Skin epidermis (tissue), 12 donors: Measurements from ENCODE around the gene PAXX.

Source experiments
- H3K27ac ChIP-seq, 21 experiments: fragments of 200-600 bp; sonication (generic) in 11 of 21; one replicate each; pipeline ENCODE4 v1.5.0; 2020; ENCODE audit warnings: mild to moderate bottlenecking in 3 of 21, inconsistent platforms in 2 of 21, moderate library complexity in 2 of 21
- H3K4me3 ChIP-seq, 7 experiments: fragments of 200-600 bp; sonication (generic) in 2 of 7; one replicate each; pipeline ENCODE4 v1.5.0; 2020; ENCODE audit warnings: inconsistent platforms in 2 of 7, mild to moderate bottlenecking in 2 of 7, moderate library complexity in 1 of 7

PAXX gene, protein sequence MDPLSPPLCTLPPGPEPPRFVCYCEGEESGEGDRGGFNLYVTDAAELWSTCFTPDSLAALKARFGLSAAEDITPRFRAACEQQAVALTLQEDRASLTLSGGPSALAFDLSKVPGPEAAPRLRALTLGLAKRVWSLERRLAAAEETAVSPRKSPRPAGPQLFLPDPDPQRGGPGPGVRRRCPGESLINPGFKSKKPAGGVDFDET

DNA sequence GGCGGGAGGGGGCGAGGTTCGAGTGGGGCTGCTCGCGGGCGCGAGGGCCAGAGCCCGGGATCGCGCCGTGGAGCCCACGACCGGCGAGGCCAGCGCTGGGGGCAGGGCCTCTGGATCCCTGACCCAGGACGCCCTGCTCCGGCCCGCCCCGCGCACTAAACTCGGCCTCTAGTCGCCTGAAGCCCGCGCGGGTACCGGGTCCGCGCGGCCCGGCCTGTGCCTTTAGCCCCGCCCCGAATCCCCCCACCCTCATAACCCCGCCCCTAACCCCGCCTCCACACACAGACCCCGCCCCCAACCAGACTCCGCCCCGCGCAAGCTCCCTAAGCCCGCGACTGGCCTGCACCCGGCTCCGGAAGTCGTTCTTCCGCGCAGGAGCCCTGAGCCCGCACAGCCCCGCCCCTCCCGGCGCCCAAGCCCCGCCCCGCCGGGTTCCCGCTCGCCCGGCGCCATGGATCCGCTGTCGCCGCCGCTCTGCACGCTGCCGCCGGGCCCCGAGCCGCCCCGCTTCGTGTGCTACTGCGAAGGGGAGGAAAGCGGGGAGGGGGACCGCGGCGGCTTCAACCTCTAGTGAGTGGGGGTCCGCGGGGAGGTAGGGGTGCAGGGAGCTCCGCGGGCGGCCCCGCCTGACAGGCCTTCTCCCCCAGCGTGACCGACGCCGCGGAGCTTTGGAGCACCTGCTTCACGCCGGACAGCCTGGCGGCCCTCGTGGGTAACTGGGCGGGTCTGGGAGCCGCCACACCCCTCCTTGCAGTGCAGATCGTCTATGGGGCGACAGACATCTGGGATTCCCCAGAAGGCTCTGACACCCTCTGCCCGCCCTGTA lies at the start of gene PAXX:
Gene PAXX, plus strand, starts transcription at position 430 of the 826 bp plus-strand sequence. Its CDS starts 22 bp downstream, at position 452.
- peak within 1 kb of the TSS; percentile 24 to 92 (median 82) for H3K27ac ChIP-seq

DNA sequence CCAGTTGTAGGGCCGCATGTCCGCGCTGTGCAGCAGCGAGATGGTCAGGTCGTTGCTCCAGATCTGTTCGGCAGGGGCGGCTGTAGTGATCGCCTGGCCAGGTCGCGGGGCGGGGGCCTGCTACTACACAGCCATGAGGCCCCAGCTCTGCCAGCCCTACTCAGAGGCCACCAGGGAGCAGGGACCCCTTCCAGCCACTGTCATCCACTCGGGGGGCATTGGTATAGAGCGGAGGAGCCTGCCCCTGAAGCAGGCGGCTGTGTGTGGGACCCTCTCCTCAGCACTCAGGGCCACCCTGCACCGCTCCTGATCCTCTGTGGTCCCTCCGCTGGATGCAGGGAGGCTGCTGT lies 49.4 kb upstream of the PAXX start:
- Histone ChIP-seq H3K27ac (peak overlapping the region in 10 of 21 experiments; percentile 90 to 98 (median 94)), H3K4me3 (peak overlapping the region in 5 of 7 experiments; percentile 81 to 95 (median 88))

More for the DNA sequence above, at the start of gene PAXX:
- peak within 1 kb of the TSS; percentile 52 to 77 (median 62) for H3K4me3 ChIP-seq

GRCh38 chr9:136943291-136944211 lies 48.7 kb upstream of the PAXX start:
- peak overlapping the region; percentile 74 to 98 (median 93) for H3K27ac ChIP-seq
- peak overlapping the region; percentile 70 to 99 (median 88) for H3K4me3 ChIP-seq

GRCh38 chr9:136944212-136944518 lies 48.1 kb upstream of the PAXX start:
- Histone ChIP-seq H3K4me3 (peak overlapping the region; percentile 70 to 99 (median 88)), H3K27ac (peak overlapping the region; percentile 74 to 98 (median 93))

- peak within 1 kb of the TSS; percentile 74 to 98 (median 93) for H3K27ac ChIP-seq
- H3K4me3 ChIP-seq = peak within 1 kb of the TSS; percentile 70 to 99 (median 88)
These were observed 47.5 kb upstream of the PAXX start, which contains the start of the genes C8G and FBXW5 for GRCh38 chr9:136944519-136945332. C8G (plus strand) TSS chr9:136945243; CDS start chr9:136945321, 78 bp downstream. FBXW5 (minus strand) TSS chr9:136944738; CDS start chr9:136944083, 655 bp downstream.

DNA sequence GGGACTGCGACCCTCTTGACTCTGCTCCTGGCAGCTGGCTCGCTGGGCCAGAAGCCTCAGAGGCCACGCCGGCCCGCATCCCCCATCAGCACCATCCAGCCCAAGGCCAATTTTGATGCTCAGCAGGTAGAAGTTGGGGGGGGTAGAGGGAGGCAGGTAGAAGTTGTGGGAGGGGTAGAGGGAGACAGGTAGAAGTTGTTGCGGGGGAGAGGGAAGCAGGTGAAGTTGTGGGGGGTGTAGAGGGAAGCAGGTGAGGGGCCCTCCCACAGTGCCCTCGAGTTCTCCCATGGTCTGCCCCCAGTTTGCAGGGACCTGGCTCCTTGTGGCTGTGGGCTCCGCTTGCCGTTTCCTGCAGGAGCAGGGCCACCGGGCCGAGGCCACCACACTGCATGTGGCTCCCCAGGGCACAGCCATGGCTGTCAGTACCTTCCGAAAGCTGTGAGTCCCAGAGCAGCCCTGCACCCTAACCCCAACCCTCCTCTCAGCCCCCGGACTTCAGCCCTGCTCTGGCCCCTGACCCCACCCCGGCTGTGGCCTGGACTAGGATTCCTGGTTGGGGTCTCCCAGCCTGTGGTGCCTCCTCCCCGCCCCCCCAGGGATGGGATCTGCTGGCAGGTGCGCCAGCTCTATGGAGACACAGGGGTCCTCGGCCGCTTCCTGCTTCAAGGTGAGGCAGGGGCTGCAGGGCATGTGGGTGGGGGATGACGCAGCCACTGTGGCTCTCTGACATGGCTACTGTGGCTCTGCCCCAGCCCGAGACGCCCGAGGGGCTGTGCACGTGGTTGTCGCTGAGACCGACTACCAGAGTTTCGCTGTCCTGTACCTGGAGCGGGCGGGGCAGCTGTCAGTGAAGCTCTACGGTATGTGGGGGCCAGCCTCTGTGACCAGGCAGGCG lies 46.6 kb upstream of the PAXX start:
- no peak overlapping the region for H3K4me3 ChIP-seq
- H3K27ac ChIP-seq = no peak overlapping the region

- Histone ChIP-seq H3K4me3 (no peak overlapping the region), H3K27ac (peak overlapping the region in 1 of 21 experiments; percentile 14)
These were observed 45.8 kb upstream of the PAXX start for GRCh38 chr9:136946228-136947027.

- Histone ChIP-seq H3K27ac (peak overlapping the region in 3 of 21 experiments; percentile 14 to 63 (median 38)), H3K4me3 (no peak overlapping the region)
These were observed 45.0 kb upstream of the PAXX start for GRCh38 chr9:136947028-136947891.

DNA sequence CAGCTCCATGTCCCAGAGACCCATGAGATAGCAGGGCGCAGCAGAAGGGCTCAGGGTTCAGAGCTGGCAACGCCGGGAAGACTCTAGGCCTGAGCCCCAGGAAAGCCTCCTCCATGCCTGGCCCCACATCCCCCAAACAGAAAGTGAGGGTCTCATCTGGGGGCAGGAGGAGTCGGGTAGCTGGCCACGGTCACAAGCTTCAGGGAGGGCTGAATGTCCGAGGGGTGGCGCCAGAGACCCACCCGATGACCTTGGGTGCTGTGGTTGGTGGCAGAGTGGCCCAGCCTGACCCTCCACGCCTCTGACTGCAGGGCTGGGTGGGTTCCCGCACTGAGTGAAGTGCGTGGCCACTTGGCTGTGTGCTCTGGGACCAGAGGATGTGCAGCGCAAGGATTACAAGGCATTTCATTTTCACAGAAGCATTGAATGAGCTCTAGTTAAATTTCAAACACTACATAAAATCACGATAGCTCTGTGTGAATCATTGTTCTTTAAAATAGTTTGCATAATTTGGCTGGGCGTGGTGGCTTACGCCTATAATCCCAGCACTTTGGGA lies 44.2 kb upstream of the PAXX start:
- H3K4me3 ChIP-seq = no peak overlapping the region

DNA sequence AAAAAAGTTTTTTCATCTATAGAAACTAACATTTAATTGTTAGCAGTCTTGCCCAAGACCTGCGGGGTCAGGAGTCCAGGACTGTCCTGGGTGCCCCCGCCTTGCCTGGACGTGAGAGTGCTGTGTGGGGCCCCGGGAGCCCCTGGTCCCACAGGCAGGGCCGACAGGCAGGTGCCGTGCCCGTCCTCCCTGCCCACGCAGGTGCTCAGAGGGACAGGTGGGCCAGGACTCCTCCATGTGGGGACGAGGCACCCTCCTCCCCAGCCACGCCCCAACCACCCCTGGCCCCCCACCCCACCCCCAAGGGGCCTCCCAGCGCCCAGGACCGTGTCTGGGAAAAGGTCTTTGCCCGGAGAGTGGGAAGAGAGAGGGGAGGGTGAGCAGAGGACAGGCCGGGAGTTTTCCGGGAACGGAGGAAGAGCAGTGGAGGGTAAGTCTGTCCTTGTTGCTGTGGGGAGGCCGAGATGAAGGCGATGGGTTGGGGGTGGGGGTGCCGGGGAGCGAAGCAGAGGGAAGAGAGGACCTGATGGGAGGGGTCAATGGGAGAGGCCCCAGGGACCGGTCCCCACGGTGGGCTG lies 42.9 kb upstream of the PAXX start:
- Histone ChIP-seq H3K4me3 (peak overlapping the region; percentile 39 to 70 (median 56)), H3K27ac (peak overlapping the region in 20 of 21 experiments; percentile 57 to 97 (median 84))

More for the DNA sequence above, 44.2 kb upstream of the PAXX start:
- peak overlapping the region in 2 of 21 experiments; percentile 38 to 63 for H3K27ac ChIP-seq

DNA sequence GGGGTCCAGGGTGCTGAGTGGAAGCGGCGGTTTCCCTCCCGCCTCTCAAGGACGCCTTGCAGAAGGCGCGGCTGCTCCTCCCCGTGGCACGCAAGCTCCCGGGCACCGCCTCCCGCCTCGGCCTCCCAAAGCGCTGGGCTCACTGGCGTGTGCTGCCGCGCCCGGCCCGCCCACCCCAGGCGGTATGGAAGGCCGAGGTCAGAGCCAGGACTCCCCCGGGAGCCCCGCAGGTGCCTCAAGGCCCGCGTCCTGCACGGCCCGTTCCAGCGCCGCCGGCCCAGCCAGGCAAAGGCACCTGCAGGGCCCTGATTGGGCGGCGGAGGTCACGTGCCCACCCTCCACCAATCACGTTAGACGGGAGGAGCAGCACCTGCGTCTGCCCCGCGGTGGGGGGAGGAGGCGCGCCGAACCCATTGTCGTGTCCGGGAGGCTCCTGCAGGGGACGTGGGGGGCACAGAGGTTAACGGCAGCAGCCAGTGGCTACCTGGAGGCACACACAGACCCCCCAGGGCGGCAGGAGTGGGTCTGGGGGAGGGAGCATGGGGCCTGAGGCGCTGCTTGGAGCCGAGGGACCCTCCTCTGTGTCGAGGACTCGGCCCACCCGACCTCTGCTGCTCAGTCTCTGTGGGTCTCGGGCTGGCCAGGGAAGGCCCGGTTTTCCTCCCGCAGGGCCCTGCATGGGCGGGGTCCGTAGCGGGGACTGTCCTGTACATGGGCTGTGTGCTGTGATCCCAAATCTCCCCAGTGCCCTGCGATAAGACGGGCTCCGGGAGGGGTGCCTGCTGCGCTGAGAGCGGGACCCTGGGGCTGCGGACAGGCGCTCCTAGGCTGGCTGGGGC lies 42.2 kb upstream of the PAXX start:
- peak overlapping the region in 20 of 21 experiments; percentile 57 to 97 (median 84) for H3K27ac ChIP-seq

DNA sequence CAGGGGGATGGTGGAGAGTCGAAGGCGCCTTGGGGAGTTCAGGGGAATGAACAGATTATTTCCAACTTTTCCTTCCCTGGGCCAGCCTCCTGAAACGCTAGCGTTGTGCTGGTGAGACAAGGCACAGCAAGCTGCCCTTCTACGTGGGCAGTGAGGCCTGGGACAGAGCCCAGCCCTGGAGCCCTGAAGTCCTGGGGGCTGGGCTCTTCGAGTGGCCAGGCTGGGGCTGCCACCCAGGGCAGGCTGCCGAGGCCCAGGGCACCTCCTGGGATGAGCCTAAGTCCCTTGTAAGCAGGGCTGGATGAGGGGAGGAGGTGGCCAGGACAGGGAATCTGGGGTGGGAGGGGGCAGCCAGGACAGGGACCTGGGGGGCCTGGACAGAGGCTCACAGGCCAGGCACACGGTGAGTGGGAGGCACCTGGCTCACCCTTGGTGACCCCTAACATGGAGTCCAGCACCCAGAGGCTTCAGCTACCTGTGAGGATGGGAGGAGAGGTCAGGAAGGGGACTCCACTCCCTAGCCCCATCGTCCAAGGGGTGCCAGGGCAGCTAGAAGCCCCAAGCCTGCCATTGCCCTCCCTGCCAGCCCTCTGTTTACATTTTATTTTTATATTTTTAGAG lies 41.5 kb upstream of the PAXX start:
- Histone ChIP-seq H3K4me3 (peak overlapping the region in 5 of 7 experiments; percentile 44 to 70 (median 56)), H3K27ac (peak overlapping the region in 17 of 21 experiments; percentile 57 to 97 (median 84))

More for the DNA sequence above, 42.2 kb upstream of the PAXX start:
- peak overlapping the region; percentile 39 to 70 (median 56) for H3K4me3 ChIP-seq

GRCh38 chr9:136951541-136952320 lies 40.5 kb upstream of the PAXX start, which contains the start of gene LCN12:
LCN12 (plus strand) TSS chr9:136952273; CDS start chr9:136952328, 55 bp downstream.
- peak within 1 kb of the TSS in 1 of 21 experiments; percentile 25 for H3K27ac ChIP-seq
- no peak within 1 kb of the TSS for H3K4me3 ChIP-seq
